Transverse colon (tissue), 3 donors: Measurements from ENCODE around the gene GPX2.

Experiments used
- CTCF ChIP-seq, 5 experiments: fragments of 200-600 bp in 3 of 5; fragments of 450-650 bp in 2 of 5; sonication (generic) in 3 of 5; IDR thresholded peaks; 1 replicate in 2 of 5; 2 replicates in 3 of 5; pipeline ENCODE4 v1.5.1; 2016 to 2017; ENCODE audit warnings: antibody characterized with exemption in 5 of 5, inconsistent platforms in 3 of 5, mild to moderate bottlenecking in 2 of 5, moderate library complexity in 1 of 5
- EP300 ChIP-seq: sonication (generic); formaldehyde crosslinking; IDR thresholded peaks from one replicate; pipeline ENCODE4 v1.6.1; 2017; ENCODE audit warnings: antibody characterized with exemption, low read depth
- POLR2A ChIP-seq: fragments of 450-650 bp; IDR thresholded peaks from one replicate; pipeline ENCODE4 v1.6.1; 2016; ENCODE audit warnings: antibody characterized with exemption, mild to moderate bottlenecking, moderate library complexity

GRCh38 chr14:64970776-64971477, 28.4 kb upstream of the GPX2 start:
- no peak for TF ChIP-seq CTCF (IDR thresholded peaks at IDR 0.05)
- TF ChIP-seq EP300: no peak
- TF ChIP-seq POLR2A: no peak
